ENCODE measurements around the gene IGSF22. TPM values are rescaled to one million over a fixed set of nuclear protein-coding genes. Genes with fewer than 3 reads are reported as not detected.

Gene IGSF22
- total RNA-seq (2022; extraction: Qiagen RNA extraction), result not detected in 5 replicates

DNA sequence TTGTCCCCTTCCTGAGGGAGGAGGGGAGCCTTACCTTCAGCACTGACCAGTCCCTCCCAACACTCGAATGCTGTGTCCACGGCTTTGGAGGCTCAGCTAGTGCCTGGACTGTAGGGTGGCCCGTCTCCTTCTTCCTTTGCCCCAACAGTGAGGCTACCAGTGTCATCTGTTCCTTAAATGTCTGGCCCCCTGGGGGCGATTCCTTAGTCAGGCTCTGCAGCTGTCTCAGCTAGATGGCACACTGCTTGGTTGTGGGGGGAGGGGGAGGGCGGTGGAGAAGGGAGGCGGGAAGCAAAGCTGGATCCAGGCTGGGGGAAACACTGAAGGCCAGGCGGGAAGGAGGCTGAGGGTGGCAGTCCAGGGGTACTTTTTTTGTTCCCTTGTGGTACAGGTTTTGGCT, at the start of gene IGSF22:
TSS of gene IGSF22 (minus strand) at position 149 of the 400 bp plus-strand sequence. CDS start 1,952 bp downstream, outside the sequence.

DNA sequence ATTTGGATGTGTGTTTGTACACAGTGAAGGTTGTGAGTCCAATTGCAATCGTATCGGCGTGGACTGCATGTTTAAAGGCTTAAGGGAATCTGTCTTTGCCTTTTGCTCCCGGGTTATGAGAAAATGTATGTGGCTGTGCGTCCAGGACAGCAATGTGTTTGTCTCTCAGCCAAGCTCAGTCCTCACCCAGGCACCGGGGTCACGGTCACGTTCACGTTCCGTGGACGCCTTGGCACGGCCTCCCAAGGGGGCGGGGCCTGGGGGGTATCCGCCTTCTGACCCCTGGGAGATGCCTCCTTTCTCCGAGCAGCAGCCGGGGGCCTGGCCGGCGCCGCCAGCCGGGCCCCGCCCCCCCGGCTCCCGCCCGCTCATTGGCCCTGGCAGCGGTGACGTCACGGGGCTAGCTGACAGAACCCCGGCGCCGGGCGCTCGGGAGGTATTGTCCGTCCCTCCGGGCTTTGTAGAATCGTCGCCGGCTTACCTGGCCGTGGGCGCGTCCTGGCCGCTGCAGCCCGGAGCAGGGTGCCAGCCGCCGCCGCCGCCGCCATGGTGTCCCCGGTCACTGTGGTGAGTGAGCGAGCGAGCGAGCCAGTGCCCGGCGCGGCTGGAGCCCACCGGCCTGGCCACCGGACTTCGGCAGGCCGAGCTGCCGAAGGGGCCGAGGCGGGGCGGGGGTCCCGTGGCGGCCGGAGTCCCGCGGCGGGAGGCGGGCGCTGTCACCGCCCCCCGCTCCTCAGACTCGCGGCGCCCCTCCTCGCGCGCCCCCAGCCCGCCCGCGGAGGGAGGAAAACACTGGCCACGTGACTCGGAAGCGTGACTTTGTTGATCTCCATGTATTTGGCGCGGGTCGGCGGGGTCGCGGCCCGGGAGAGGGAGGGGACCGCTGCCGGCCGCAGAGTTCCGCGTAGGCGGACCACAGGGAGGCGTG, 27.4 kb downstream of the IGSF22 start, which contains the start of gene TMEM86A:
TSS of gene TMEM86A (plus strand) at position 439 of the 928 bp plus-strand sequence. CDS start at position 547, 108 bp downstream.

Other genes starting within 250 kb of the IGSF22 start
- 84.5 to 115 TPM (median 102 TPM) in 5 replicates for gene TSG101, start 199.2 kb downstream of the IGSF22 start, total RNA-seq (2022; extraction: Qiagen RNA extraction)
- 17.3 to 24.6 TPM (median 21.3 TPM) in 5 replicates for gene UEVLD, start 137.5 kb downstream of the IGSF22 start, total RNA-seq (2022; extraction: Qiagen RNA extraction)
- 1.6 to 2.6 TPM (median 2.1 TPM) in 5 replicates for gene MISFA, start 126.4 kb downstream of the IGSF22 start, total RNA-seq (2022; extraction: Qiagen RNA extraction)
- gene SPTY2D1, start 91.8 kb downstream of the IGSF22 start, total RNA-seq (2022; extraction: Qiagen RNA extraction), result 13.4 to 19.5 TPM (median 17.1 TPM) in 5 replicates
- gene TMEM86A, start 27.4 kb downstream of the IGSF22 start, total RNA-seq (2022; extraction: Qiagen RNA extraction), result 0.21 to 0.62 TPM (median 0.41 TPM) in 5 replicates
- gene PTPN5, start 65.6 kb upstream of the IGSF22 start, total RNA-seq (2022; extraction: Qiagen RNA extraction), result not detected in 5 replicates
- not detected in 5 replicates for gene MRGPRX1, start 213.2 kb upstream of the IGSF22 start, total RNA-seq (2022; extraction: Qiagen RNA extraction)

Data from A549 treated with CORT108297 at 1 μM for 4 hours (cell line).